ENCODE data around the gene SETBP1. TPM values are rescaled to one million over a fixed set of nuclear protein-coding genes. Genes with fewer than 3 reads are reported as not detected.

SETBP1 gene
- total RNA-seq, 1 experiment from 2014 or later, result 14.0 TPM

DNA sequence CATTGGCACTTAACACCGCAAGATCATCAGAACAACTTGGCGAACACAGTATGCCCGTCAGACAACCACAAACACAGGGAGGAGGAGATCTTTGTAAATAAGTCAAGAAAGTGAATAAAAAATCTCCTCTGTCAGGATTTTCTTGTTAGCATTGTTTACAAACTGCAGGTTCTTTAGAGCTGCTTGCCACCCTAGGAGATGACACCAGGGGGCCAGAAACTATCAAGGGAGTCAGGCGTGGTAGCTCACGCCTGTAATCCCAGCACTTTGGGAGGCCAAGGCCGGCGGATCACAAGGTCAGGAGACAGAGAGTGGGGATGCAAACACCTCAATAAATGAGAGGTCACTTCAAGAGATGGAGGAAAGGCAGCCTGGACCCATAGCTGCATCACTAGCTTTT lies 428.1 kb downstream of the SETBP1 start:
- TF ChIP-seq EZH2 (IDR thresholded peaks at IDR 0.05; ENCODE audit: borderline replicate concordance, low read depth, low read length, poor library complexity, severe bottlenecking), result no peak
- TF ChIP-seq, protein P1, sequence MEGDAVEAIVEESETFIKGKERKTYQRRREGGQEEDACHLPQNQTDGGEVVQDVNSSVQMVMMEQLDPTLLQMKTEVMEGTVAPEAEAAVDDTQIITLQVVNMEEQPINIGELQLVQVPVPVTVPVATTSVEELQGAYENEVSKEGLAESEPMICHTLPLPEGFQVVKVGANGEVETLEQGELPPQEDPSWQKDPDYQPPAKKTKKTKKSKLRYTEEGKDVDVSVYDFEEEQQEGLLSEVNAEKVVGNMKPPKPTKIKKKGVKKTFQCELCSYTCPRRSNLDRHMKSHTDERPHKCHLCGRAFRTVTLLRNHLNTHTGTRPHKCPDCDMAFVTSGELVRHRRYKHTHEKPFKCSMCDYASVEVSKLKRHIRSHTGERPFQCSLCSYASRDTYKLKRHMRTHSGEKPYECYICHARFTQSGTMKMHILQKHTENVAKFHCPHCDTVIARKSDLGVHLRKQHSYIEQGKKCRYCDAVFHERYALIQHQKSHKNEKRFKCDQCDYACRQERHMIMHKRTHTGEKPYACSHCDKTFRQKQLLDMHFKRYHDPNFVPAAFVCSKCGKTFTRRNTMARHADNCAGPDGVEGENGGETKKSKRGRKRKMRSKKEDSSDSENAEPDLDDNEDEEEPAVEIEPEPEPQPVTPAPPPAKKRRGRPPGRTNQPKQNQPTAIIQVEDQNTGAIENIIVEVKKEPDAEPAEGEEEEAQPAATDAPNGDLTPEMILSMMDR (conservative IDR thresholded peaks at IDR 0.05; ENCODE audit: low read depth, low read length), result no peak
- no peak overlapping the region for H3K27ac ChIP-seq (ENCODE audit: low read depth, low read length, poor library complexity, severe bottlenecking)
- no peaks in the 10 kb centered on the region for H3K36me3 ChIP-seq (ENCODE audit: insufficient read depth, low read length, poor library complexity, severe bottlenecking)
- intact Hi-C loops (cut with micrococcal nuclease; ENCODE audit: unreplicated experiment), result no loop called here
- H3K9me3 ChIP-seq (ENCODE audit: low read depth, low read length, poor library complexity, severe bottlenecking), result no peaks in the 10 kb centered on the region
- no peaks in the 10 kb centered on the region for H3K4me1 ChIP-seq (ENCODE audit: insufficient read depth, low read length, poor library complexity, severe bottlenecking)
- H3K27me3 ChIP-seq (replicated peaks; ENCODE audit: insufficient read depth, low read depth, low read length, poor library complexity), result peaks cover 7% of the 10 kb centered on the region
- no peak for DNase-seq (ENCODE audit: low spot score)
- ChIA-PET POLR2A (ENCODE audit: low non-redundant PET) (no interaction called here), CTCF (no interaction called here)
- H3K4me3 ChIP-seq (ENCODE audit: low read depth, low read length, poor library complexity, severe bottlenecking), result no peak overlapping the region
- no TSS peak for BruUV-seq (replicated peaks)

DNA sequence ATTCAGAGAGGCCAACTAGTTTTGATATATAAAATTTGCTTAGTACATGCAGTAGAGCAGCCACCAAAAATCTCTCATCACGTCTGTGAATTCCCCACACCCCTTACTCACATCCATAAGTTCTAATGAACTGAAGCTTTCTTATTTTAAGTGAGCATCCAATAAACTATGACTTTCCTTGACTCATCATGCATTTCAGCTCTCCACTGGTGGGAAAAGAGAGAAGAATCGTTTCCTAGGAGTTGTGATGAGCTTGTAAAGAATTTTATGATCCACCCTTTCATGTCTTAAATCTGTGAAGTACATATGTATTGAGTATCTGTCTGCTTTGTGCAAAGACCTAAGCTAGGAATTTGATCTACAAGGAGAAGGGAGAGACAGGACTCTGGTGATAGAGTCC lies 428.6 kb downstream of the SETBP1 start:
- POLR2A ChIA-PET (ENCODE audit: low non-redundant PET), result interaction anchor here (0.6 kb wide), 1 partner anchor 37 kb away, joined by 3 read pairs; no protein-coding TSS in a partner anchor
- H3K4me3 ChIP-seq (ENCODE audit: low read depth, low read length, poor library complexity, severe bottlenecking), result no peak overlapping the region
- H3K27ac ChIP-seq (ENCODE audit: low read depth, low read length, poor library complexity, severe bottlenecking), result no peak overlapping the region
- no peak for DNase-seq (ENCODE audit: low spot score)
- H3K9me3 ChIP-seq (ENCODE audit: low read depth, low read length, poor library complexity, severe bottlenecking), result no peaks in the 10 kb centered on the region
- CTCF ChIA-PET, result no interaction called here
- H3K27me3 ChIP-seq (replicated peaks; ENCODE audit: insufficient read depth, low read depth, low read length, poor library complexity), result peaks cover 7% of the 10 kb centered on the region
- no peak for TF ChIP-seq EZH2 (IDR thresholded peaks at IDR 0.05; ENCODE audit: borderline replicate concordance, low read depth, low read length, poor library complexity, severe bottlenecking)
- TF ChIP-seq, protein P1 (conservative IDR thresholded peaks at IDR 0.05; ENCODE audit: low read depth, low read length), result no peak
- no peaks in the 10 kb centered on the region for H3K36me3 ChIP-seq (ENCODE audit: insufficient read depth, low read length, poor library complexity, severe bottlenecking)
- intact Hi-C loops (cut with micrococcal nuclease; ENCODE audit: unreplicated experiment), result no loop called here
- BruUV-seq (replicated peaks), result no TSS peak
- H3K4me1 ChIP-seq (ENCODE audit: insufficient read depth, low read length, poor library complexity, severe bottlenecking), result no peaks in the 10 kb centered on the region

DNA sequence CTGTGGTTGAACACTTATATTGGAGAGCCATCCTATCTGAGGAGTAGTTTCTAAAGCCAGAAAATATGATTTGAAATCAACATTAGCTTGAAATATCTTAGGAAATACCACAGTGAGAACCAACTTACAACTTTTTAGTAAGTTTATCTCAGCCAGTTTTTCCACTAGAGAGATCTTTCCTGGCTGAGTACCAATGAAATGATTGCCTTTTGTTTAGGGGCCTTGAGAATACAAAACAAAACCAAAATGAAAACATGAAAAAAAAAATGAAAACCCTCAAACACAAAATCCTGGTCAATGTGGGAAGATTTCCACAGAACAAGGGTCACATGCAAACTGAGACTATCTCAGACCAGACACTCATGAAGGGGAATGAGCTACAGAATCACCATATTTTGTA lies 429.0 kb downstream of the SETBP1 start:
- Histone ChIP-seq H3K4me3 (ENCODE audit: low read depth, low read length, poor library complexity, severe bottlenecking) (no peak overlapping the region), H3K27ac (ENCODE audit: low read depth, low read length, poor library complexity, severe bottlenecking) (no peak overlapping the region), H3K27me3 (replicated peaks; ENCODE audit: insufficient read depth, low read depth, low read length, poor library complexity) (peaks cover 7% of the 10 kb centered on the region), H3K4me1 (ENCODE audit: insufficient read depth, low read length, poor library complexity, severe bottlenecking) (no peaks in the 10 kb centered on the region), H3K36me3 (ENCODE audit: insufficient read depth, low read length, poor library complexity, severe bottlenecking) (no peaks in the 10 kb centered on the region), H3K9me3 (ENCODE audit: low read depth, low read length, poor library complexity, severe bottlenecking) (no peaks in the 10 kb centered on the region)
- no peak for TF ChIP-seq EZH2 (IDR thresholded peaks at IDR 0.05; ENCODE audit: borderline replicate concordance, low read depth, low read length, poor library complexity, severe bottlenecking)
- TF ChIP-seq, protein P1 (conservative IDR thresholded peaks at IDR 0.05; ENCODE audit: low read depth, low read length), result no peak
- no TSS peak for BruUV-seq (replicated peaks)
- POLR2A ChIA-PET (ENCODE audit: low non-redundant PET), result interaction anchor here (0.6 kb wide), 1 partner anchor 38 kb away, joined by 3 read pairs; no protein-coding TSS in a partner anchor
- intact Hi-C loops (cut with micrococcal nuclease; ENCODE audit: unreplicated experiment), result no loop called here
- no peak for DNase-seq (ENCODE audit: low spot score)
- CTCF ChIA-PET, result no interaction called here
